ENCODE results near the gene RELA. TPM values are rescaled to one million over a fixed set of nuclear protein-coding genes. Genes with fewer than 3 reads are reported as not detected.
A peak's percentile ranks its signal among the peaks of the same experiment; 100 is the strongest.
"Not testable (repeated sequence)": the region's sequence is repeated elsewhere in the genome, so short reads cannot be mapped to it uniquely, and the experiment has no call there.

The RELA gene
- total and polyA plus RNA-seq, 12 donors: 28.9 to 55.2 (median 38.7) TPM

DNA sequence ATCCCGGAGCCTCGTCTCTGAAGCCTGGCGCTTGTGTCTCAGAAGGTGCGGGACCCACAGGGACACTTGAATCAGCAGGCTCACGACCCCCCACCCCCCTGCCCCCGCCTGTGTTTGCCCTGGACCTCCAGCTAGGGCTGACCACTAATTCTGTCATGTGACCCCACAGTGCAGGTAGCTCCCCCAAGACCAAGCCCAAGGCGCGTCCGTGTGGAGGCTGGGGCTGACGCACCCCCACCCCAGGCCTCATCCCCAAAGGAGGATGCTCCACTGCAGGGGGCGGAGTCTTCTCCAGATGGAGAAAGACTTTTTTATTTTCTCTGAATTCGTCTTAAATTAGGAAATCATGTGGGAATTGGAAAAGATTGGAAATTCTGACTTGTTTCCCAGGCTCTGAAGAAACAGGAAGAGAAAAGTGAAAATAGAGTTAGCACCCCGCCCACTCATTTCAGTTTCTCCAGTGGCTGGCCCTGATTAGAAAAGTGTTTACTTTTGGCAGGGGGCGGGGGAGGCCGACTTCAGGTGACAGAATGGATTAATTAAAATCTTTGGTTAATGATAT, 1.0 kb upstream of the RELA start:
- TF ChIP-seq, protein P1, sequence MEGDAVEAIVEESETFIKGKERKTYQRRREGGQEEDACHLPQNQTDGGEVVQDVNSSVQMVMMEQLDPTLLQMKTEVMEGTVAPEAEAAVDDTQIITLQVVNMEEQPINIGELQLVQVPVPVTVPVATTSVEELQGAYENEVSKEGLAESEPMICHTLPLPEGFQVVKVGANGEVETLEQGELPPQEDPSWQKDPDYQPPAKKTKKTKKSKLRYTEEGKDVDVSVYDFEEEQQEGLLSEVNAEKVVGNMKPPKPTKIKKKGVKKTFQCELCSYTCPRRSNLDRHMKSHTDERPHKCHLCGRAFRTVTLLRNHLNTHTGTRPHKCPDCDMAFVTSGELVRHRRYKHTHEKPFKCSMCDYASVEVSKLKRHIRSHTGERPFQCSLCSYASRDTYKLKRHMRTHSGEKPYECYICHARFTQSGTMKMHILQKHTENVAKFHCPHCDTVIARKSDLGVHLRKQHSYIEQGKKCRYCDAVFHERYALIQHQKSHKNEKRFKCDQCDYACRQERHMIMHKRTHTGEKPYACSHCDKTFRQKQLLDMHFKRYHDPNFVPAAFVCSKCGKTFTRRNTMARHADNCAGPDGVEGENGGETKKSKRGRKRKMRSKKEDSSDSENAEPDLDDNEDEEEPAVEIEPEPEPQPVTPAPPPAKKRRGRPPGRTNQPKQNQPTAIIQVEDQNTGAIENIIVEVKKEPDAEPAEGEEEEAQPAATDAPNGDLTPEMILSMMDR (IDR thresholded peaks at IDR 0.05): peak in 1 of 9 donors; percentile 5
- WGBS, 2 donors: 2 to 4% methylated on average over 15 of the region's 15 CpGs
- DNase-seq (peak; percentile 69 to 84), ATAC-seq (peak; percentile 46 to 86 (median 71))
- Histone ChIP-seq H3K27me3 (no peaks in the 10 kb centered on the region), H3K36me3 (peaks cover 0 to 32% (median 24%) of the 10 kb centered on the region in 9 donors), H3K4me3 (peak overlapping the region; percentile 74 to 100 (median 92)), H3K27ac (peak overlapping the region; percentile 96 to 100 (median 100)), H3K4me1 (peaks cover 7 to 42% (median 37%) of the 10 kb centered on the region in 9 donors), H3K9me3 (no peaks in the 10 kb centered on the region)
- intact Hi-C loops (cut with DNase I): loop anchor here in 3 of 10 donors (2.0 to 5.0 kb wide), 3 partner anchors 25 to 49 kb away; partner anchors contain the start of genes KAT5 (in 1 of the 3) and SIPA1 (in 1 of the 3)

DNA sequence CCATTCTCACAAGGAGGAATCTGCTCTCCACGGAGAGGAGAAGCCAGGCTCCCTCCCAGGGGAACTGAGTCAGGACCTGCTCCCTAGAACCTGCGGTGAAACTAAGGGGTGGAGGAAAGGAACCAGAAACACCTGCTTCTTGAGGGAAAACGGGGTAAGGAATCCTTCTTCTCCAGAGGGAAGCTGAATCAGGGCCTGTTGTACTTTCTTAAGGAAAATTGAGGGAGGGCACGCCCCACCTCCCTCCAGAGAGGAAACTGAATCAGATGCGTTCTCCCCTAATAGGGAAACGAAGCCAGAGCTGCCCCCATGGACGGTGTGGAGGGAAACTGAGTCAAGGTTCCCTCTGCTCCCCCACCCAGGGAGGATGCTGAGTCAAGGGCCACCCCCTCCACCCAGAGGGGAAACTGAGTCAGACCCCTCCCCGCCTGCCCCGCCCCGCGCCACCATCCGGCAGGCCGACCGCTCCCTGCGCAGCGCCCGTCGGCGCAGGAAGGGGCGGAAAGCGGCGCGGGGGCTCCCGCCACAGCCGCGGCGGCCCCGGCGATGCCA, 393 bp downstream of the RELA start:
- intact Hi-C loops (cut with DNase I): loop anchor here in 3 of 10 donors (2.0 to 5.0 kb wide), 3 partner anchors 24 to 50 kb away; partner anchors contain the start of genes KAT5 (in 1 of the 3) and SIPA1 (in 1 of the 3)
- WGBS, 2 donors: 0% methylated on average over 18 to 29 of the region's 29 CpGs
- DNase-seq (no peak), ATAC-seq (peak in 3 of 8 donors; percentile 5 to 26 (median 22))
- TF ChIP-seq, protein P1 (IDR thresholded peaks at IDR 0.05): no peak
- Histone ChIP-seq H3K27me3 (no peaks in the 10 kb centered on the region), H3K27ac (peak overlapping the region; percentile 96 to 100 (median 100)), H3K9me3 (no peaks in the 10 kb centered on the region), H3K4me3 (peak overlapping the region; percentile 74 to 100 (median 92)), H3K36me3 (peaks cover 3 to 46% (median 38%) of the 10 kb centered on the region in 9 donors), H3K4me1 (peaks cover 7 to 42% (median 37%) of the 10 kb centered on the region in 9 donors)

DNA sequence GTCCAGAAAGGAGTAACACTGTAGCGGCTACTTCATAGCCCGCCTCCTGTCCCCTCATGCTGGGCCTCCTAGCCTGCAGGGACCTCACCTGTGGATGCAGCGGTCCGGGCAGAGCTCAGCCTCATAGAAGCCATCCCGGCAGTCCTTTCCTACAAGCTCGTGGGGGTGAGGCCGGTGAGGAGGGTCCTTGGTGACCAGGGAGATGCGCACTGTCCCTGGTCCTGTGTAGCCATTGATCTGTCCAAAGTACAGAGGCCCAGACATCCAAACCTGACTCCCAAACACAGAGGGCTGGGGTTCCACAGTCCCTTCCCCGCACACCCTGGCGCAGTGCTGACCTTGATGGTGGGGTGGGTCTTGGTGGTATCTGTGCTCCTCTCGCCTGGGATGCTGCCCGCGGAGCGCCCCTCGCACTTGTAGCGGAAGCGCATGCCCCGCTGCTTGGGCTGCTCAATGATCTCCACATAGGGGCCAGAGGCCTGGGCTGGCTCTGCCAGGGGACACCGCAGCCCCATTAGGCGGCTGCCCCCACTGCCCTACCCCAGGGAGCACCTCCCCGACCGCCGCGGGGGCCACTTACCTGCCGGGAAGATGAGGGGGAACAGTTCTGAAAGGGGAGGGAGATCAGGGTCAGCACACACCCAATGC, 993 bp downstream of the RELA start:
- WGBS, 2 donors: 59 to 63% methylated on average over 25 of the region's 25 CpGs
- intact Hi-C loops (cut with DNase I): loop anchor here in 3 of 10 donors (2.0 to 5.0 kb wide), 3 partner anchors 23 to 51 kb away; partner anchors contain the start of genes KAT5 (in 1 of the 3) and SIPA1 (in 1 of the 3)
- Histone ChIP-seq H3K4me3 (peak overlapping the region; percentile 74 to 100 (median 92)), H3K4me1 (peaks cover 7 to 42% (median 37%) of the 10 kb centered on the region in 9 donors), H3K27ac (peak overlapping the region; percentile 96 to 100 (median 100)), H3K9me3 (no peaks in the 10 kb centered on the region), H3K27me3 (no peaks in the 10 kb centered on the region), H3K36me3 (peaks cover 3 to 52% (median 44%) of the 10 kb centered on the region in 9 donors)
- DNase-seq: no peak
- ATAC-seq: peak in 1 of 8 donors; percentile 4
- TF ChIP-seq, protein P1 (IDR thresholded peaks at IDR 0.05): no peak

DNA sequence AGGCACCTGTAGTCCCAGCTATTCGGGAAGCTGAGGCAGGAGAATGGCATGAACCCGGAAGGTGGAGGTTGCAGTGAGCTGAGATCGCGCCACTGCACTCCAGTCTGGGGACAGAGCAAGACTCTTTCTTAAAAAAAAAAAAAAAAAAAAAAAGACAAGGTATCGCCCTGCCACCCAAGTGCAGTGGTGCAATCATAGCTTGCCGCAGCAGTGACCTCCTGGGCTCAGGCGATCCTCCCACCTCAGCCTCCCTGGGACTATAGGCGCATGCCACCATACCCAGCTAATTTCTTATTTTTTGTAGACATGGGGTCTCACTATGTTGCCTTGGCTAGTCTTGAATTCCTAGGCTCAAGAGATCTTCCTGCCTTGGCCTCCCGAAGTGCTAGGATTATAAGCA, 1.8 kb downstream of the RELA start:
- intact Hi-C loops (cut with DNase I): loop anchor here in 2 of 10 donors (5.0 kb wide), 2 partner anchors 36 to 51 kb away; partner anchors contain the start of gene KAT5 (in 1 of the 2)
- peaks cover 3 to 60% (median 51%) of the 10 kb centered on the region in 9 donors for H3K36me3 ChIP-seq
- peak overlapping the region in 2 of 10 donors; percentile 74 to 86 for H3K4me3 ChIP-seq
- ATAC-seq, H3K27me3 ChIP-seq, DNase-seq, H3K9me3 ChIP-seq: not testable (repeated sequence)
- H3K4me1 ChIP-seq: peaks cover 7 to 44% (median 37%) of the 10 kb centered on the region in 9 donors
- WGBS, 2 donors: 93 to 94% methylated on average over 9 of the region's 9 CpGs
- H3K27ac ChIP-seq: peak overlapping the region in 4 of 10 donors; percentile 99 to 100 (median 100)
